ENCODE results near the gene SPTB. TPM values are rescaled to one million over a fixed set of nuclear protein-coding genes. Genes with fewer than 3 reads are reported as not detected.

Gene SPTB
- total RNA-seq, 8 experiments from 2014 or later = 0.25 to 9.4 (median 0.84) TPM

- no peak overlapping the region for H3K27ac ChIP-seq
- H3K4me1 ChIP-seq (replicated peaks in 1 of 2) = peaks cover 18 to 23% of the 10 kb centered on the region in 2 donors
- no peak for ATAC-seq (replicated peaks in 6 of 8)
- no CpG with 5 or more reads among the region's 3 CpGs for WGBS, 10 experiments
- in situ Hi-C loops (cut with MboI; ENCODE audit: low pct_unique_long_range_greater_than_20kb in 2 of 9, low sequenced_read_pairs in 9 of 9, unreplicated experiment in 9 of 9) = loop anchor here in 2 of 9 experiments (10.0 kb wide), 1 partner anchor 70 kb away; no protein-coding TSS in a partner anchor
- H3K4me3 ChIP-seq = no peak overlapping the region
Measured at GRCh38 chr14:64824471-64824870, 55.2 kb downstream of the SPTB start.

GRCh38 chr14:64823305-64823861, 56.3 kb downstream of the SPTB start:
- in situ Hi-C loops (cut with MboI; ENCODE audit: low pct_unique_long_range_greater_than_20kb in 2 of 9, low sequenced_read_pairs in 9 of 9, unreplicated experiment in 9 of 9) = loop anchor here in 2 of 9 experiments (10.0 kb wide), 1 partner anchor 71 kb away; no protein-coding TSS in a partner anchor
- Histone ChIP-seq H3K4me3 (no peak overlapping the region), H3K4me1 (replicated peaks in 1 of 2) (peaks cover 18 to 23% of the 10 kb centered on the region in 2 donors), H3K27ac (no peak overlapping the region)
- WGBS, 10 experiments = 0 to 31% (median 0%) methylated on average over 1 to 5 of the region's 15 CpGs; no CpG with 5 or more reads in 5 of the 10 experiments
- ATAC-seq (replicated peaks in 6 of 8) = peak; percentile 95 to 99 (median 97)

- Histone ChIP-seq H3K27ac (no peak overlapping the region), H3K4me3 (no peak overlapping the region), H3K4me1 (replicated peaks in 1 of 2) (peaks cover 18 to 23% of the 10 kb centered on the region in 2 donors)
- in situ Hi-C loops (cut with MboI; ENCODE audit: low pct_unique_long_range_greater_than_20kb in 2 of 9, low sequenced_read_pairs in 9 of 9, unreplicated experiment in 9 of 9) = loop anchor here in 2 of 9 experiments (10.0 kb wide), 1 partner anchor 73 kb away; no protein-coding TSS in a partner anchor
- ATAC-seq (replicated peaks in 6 of 8) = no peak
- WGBS, 10 experiments = 71 to 100% (median 100%) methylated on average over 1 to 3 of the region's 4 CpGs; no CpG with 5 or more reads in 3 of the 10 experiments
Measured at GRCh38 chr14:64821651-64822050, 58.1 kb downstream of the SPTB start.

- H3K27ac ChIP-seq = no peak overlapping the region
- in situ Hi-C loops (cut with MboI; ENCODE audit: low pct_unique_long_range_greater_than_20kb in 2 of 9, low sequenced_read_pairs in 9 of 9, unreplicated experiment in 9 of 9) = no loop called here
- ATAC-seq (replicated peaks in 6 of 8) = no peak
- H3K4me3 ChIP-seq = no peak overlapping the region
- 71 to 90% (median 80%) methylated on average over 1 to 6 of the region's 9 CpGs; no CpG with 5 or more reads in 5 of the 10 experiments for WGBS, 10 experiments
- H3K4me1 ChIP-seq (replicated peaks in 1 of 2) = peaks cover 8 to 13% of the 10 kb centered on the region in 2 donors
Measured at GRCh38 chr14:64818151-64818550, 61.6 kb downstream of the SPTB start.

GRCh38 chr14:64817631-64818030, 62.1 kb downstream of the SPTB start:
- in situ Hi-C loops (cut with MboI; ENCODE audit: low pct_unique_long_range_greater_than_20kb in 2 of 9, low sequenced_read_pairs in 9 of 9, unreplicated experiment in 9 of 9) = no loop called here
- WGBS, 10 experiments = 0 to 100% (median 100%) methylated on average over 1 to 2 of the region's 3 CpGs; no CpG with 5 or more reads in 5 of the 10 experiments
- ATAC-seq (replicated peaks in 6 of 8) = peak in 1 of 8 experiments; percentile 26
- no peak overlapping the region for H3K27ac ChIP-seq
- peaks cover 4 to 8% of the 10 kb centered on the region in 2 donors for H3K4me1 ChIP-seq (replicated peaks in 1 of 2)
- no peak overlapping the region for H3K4me3 ChIP-seq

- WGBS, 10 experiments = 20 to 100% (median 57%) methylated on average over 1 to 4 of the region's 6 CpGs; no CpG with 5 or more reads in 3 of the 10 experiments
Measured at GRCh38 chr14:64816221-64816783, 63.4 kb downstream of the SPTB start.

GRCh38 chr14:64815257-64815656, 64.5 kb downstream of the SPTB start:
- ATAC-seq (replicated peaks in 6 of 8) = no peak
- Histone ChIP-seq H3K4me1 (replicated peaks in 1 of 2) (no peaks in the 10 kb centered on the region), H3K27ac (no peak overlapping the region), H3K4me3 (no peak overlapping the region)
- in situ Hi-C loops (cut with MboI; ENCODE audit: low pct_unique_long_range_greater_than_20kb in 2 of 9, low sequenced_read_pairs in 9 of 9, unreplicated experiment in 9 of 9) = no loop called here
- 78 to 100% (median 87%) methylated on average over 1 to 7 of the region's 7 CpGs; no CpG with 5 or more reads in 1 of the 10 experiments for WGBS, 10 experiments

More at GRCh38 chr14:64816221-64816783, 63.4 kb downstream of the SPTB start:
- Histone ChIP-seq H3K4me3 (no peak overlapping the region), H3K4me1 (replicated peaks in 1 of 2) (no peaks in the 10 kb centered on the region), H3K27ac (no peak overlapping the region)
- ATAC-seq (replicated peaks in 6 of 8) = peak in 1 of 8 experiments; percentile 19
- in situ Hi-C loops (cut with MboI; ENCODE audit: low pct_unique_long_range_greater_than_20kb in 2 of 9, low sequenced_read_pairs in 9 of 9, unreplicated experiment in 9 of 9) = no loop called here

- no peaks in the 10 kb centered on the region for H3K4me1 ChIP-seq (replicated peaks in 1 of 2)
- WGBS, 10 experiments = 14 to 41% (median 28%) methylated on average over 1 to 7 of the region's 8 CpGs; no CpG with 5 or more reads in 4 of the 10 experiments
- ATAC-seq (replicated peaks in 6 of 8) = peak in 2 of 8 experiments; percentile 33 to 35
- in situ Hi-C loops (cut with MboI; ENCODE audit: low pct_unique_long_range_greater_than_20kb in 2 of 9, low sequenced_read_pairs in 9 of 9, unreplicated experiment in 9 of 9) = no loop called here
- no peak overlapping the region for H3K4me3 ChIP-seq
- no peak overlapping the region for H3K27ac ChIP-seq
Measured at GRCh38 chr14:64812412-64812811, 67.3 kb downstream of the SPTB start.

GRCh38 chr14:64811676-64812075, 68.0 kb downstream of the SPTB start:
- no peak overlapping the region for H3K27ac ChIP-seq
- no peak for ATAC-seq (replicated peaks in 6 of 8)
- H3K4me1 ChIP-seq (replicated peaks in 1 of 2) = no peaks in the 10 kb centered on the region
- H3K4me3 ChIP-seq = no peak overlapping the region
- in situ Hi-C loops (cut with MboI; ENCODE audit: low pct_unique_long_range_greater_than_20kb in 2 of 9, low sequenced_read_pairs in 9 of 9, unreplicated experiment in 9 of 9) = no loop called here
- WGBS, 10 experiments = 0 to 86% (median 79%) methylated on average over 1 of the region's 1 CpG; no CpG with 5 or more reads in 1 of the 10 experiments

GRCh38 chr14:64808449-64808848, 71.3 kb downstream of the SPTB start:
- in situ Hi-C loops (cut with MboI; ENCODE audit: low pct_unique_long_range_greater_than_20kb in 2 of 9, low sequenced_read_pairs in 9 of 9, unreplicated experiment in 9 of 9) = no loop called here
- H3K4me1 ChIP-seq (replicated peaks in 1 of 2) = no peaks in the 10 kb centered on the region
- 67 to 100% (median 86%) methylated on average over 1 to 3 of the region's 4 CpGs; no CpG with 5 or more reads in 2 of the 10 experiments for WGBS, 10 experiments
- no peak for ATAC-seq (replicated peaks in 6 of 8)
- no peak overlapping the region for H3K27ac ChIP-seq
- no peak overlapping the region for H3K4me3 ChIP-seq

GRCh38 chr14:64807551-64807950, 72.2 kb downstream of the SPTB start:
- in situ Hi-C loops (cut with MboI; ENCODE audit: low pct_unique_long_range_greater_than_20kb in 2 of 9, low sequenced_read_pairs in 9 of 9, unreplicated experiment in 9 of 9) = no loop called here
- Histone ChIP-seq H3K27ac (no peak overlapping the region), H3K4me1 (replicated peaks in 1 of 2) (no peaks in the 10 kb centered on the region), H3K4me3 (no peak overlapping the region)
- 35 to 82% (median 65%) methylated on average over 2 of the region's 5 CpGs; no CpG with 5 or more reads in 7 of the 10 experiments for WGBS, 10 experiments
- peak in 1 of 8 experiments; percentile 23 for ATAC-seq (replicated peaks in 6 of 8)

- in situ Hi-C loops (cut with MboI; ENCODE audit: low pct_unique_long_range_greater_than_20kb in 2 of 9, low sequenced_read_pairs in 9 of 9, unreplicated experiment in 9 of 9) = no loop called here
- Histone ChIP-seq H3K4me1 (replicated peaks in 1 of 2) (peaks cover 0 to 3% of the 10 kb centered on the region in 2 donors), H3K4me3 (no peak overlapping the region), H3K27ac (no peak overlapping the region)
- 17 to 100% (median 63%) methylated on average over 1 to 6 of the region's 6 CpGs for WGBS, 10 experiments
- no peak for ATAC-seq (replicated peaks in 6 of 8)
Measured at GRCh38 chr14:64806862-64807495, 72.7 kb downstream of the SPTB start.

- ATAC-seq (replicated peaks in 6 of 8) = peak in 5 of 8 experiments; percentile 18 to 75 (median 75)
- Histone ChIP-seq H3K4me1 (replicated peaks in 1 of 2) (peaks cover 0 to 3% of the 10 kb centered on the region in 2 donors), H3K27ac (no peak overlapping the region), H3K4me3 (no peak overlapping the region)
- WGBS, 10 experiments = 26 to 93% (median 58%) methylated on average over 3 to 9 of the region's 9 CpGs; no CpG with 5 or more reads in 2 of the 10 experiments
- in situ Hi-C loops (cut with MboI; ENCODE audit: low pct_unique_long_range_greater_than_20kb in 2 of 9, low sequenced_read_pairs in 9 of 9, unreplicated experiment in 9 of 9) = no loop called here
Measured at GRCh38 chr14:64806202-64806861, 73.4 kb downstream of the SPTB start.
